Activated CD8-positive, alpha-beta T cell treated with anti-CD3 and anti-CD28 coated beads for 36 hours (primary cell): ENCODE results near the gene DNAL1. TPM values are rescaled to one million over a fixed set of nuclear protein-coding genes. Genes with fewer than 3 reads are reported as not detected.

Experiments used
- ATAC-seq: fragments of 200-7000 bp; cut with Tn5 transposase; one replicate; pipeline ENCODE4 v1.10.0; 2021; ENCODE audit warnings: mild to moderate bottlenecking, moderate library complexity
- CTCF ChIA-PET: fragments of 350-600 bp; sonication (Branson Sonifier 250); formaldehyde crosslinking; loops from one replicate; lab custom pipeline; 2021; ENCODE audit warnings: antibody characterized with exemption; lab: Charles Lee
- POLR2A ChIA-PET: fragments of 350-600 bp; sonication (Branson Sonifier 250); formaldehyde crosslinking; loops from one replicate; lab custom pipeline; 2021; ENCODE audit warnings: antibody characterized with exemption; lab: Charles Lee
- DNase-seq: peaks from one replicate; pipeline ENCODE4 v3.0.0-alpha.2; 2020
- H3K27ac Mint-ChIP-seq: one replicate; pipeline ENCODE4 v1.8.0; 2021; ENCODE audit warnings: mild to moderate bottlenecking, mixed read lengths
- H3K27me3 Mint-ChIP-seq: one replicate; pipeline ENCODE4 v1.8.0; 2021; ENCODE audit warnings: mixed read lengths
- H3K36me3 Mint-ChIP-seq: one replicate; pipeline ENCODE4 v1.8.0; 2021; ENCODE audit warnings: low read depth, mixed read lengths
- H3K4me1 Mint-ChIP-seq: one replicate; pipeline ENCODE4 v1.8.0; 2021; ENCODE audit warnings: low read depth, mixed read lengths
- H3K4me3 Mint-ChIP-seq: one replicate; pipeline ENCODE4 v1.8.0; 2021; ENCODE audit warnings: mild to moderate bottlenecking, moderate library complexity, mixed read lengths
- H3K9me3 Mint-ChIP-seq: one replicate; pipeline ENCODE4 v1.8.0; 2021; ENCODE audit warnings: mixed read lengths
- CTCF ChIP-seq: fragments of 200-600 bp; IDR thresholded peaks from one replicate; pipeline ENCODE4 v1.8.0; 2022; ENCODE audit warnings: antibody characterized with exemption, mild to moderate bottlenecking
- intact Hi-C: fragments of 100-400 bp; cut with micrococcal nuclease; formaldehyde crosslinking; loops from one replicate; pipeline ENCODE4 v1.10.0; 2022
- total RNA-seq, 2 experiments: library from RNA; stranded (reverse); gene quantifications; one replicate each; pipeline ENCODE4 v1.2.3, GENCODE V29; 2021

Gene DNAL1
- total RNA-seq, 2 experiments from 2014 or later: 4.8 to 5.9 TPM

- no peak overlapping the region for H3K27ac Mint-ChIP-seq
- no peak for TF ChIP-seq CTCF
- no peaks in the 10 kb centered on the region for H3K4me1 Mint-ChIP-seq
- POLR2A ChIA-PET: no interaction called here
- ATAC-seq: no peak
- H3K36me3 Mint-ChIP-seq: no peaks in the 10 kb centered on the region
- CTCF ChIA-PET: interaction anchor here (2.0 to 2.2 kb wide), 2 partner anchors 14 to 117 kb away, joined by 7 read pairs; no protein-coding TSS in a partner anchor
- DNase-seq: no peak
- no peak overlapping the region for H3K4me3 Mint-ChIP-seq
- no peaks in the 10 kb centered on the region for H3K9me3 Mint-ChIP-seq
- intact Hi-C loops: no loop called here
- peaks cover 2% of the 10 kb centered on the region for H3K27me3 Mint-ChIP-seq
Observed at GRCh38 chr14:73625706-73626105, 19.1 kb upstream of the DNAL1 start.

DNA sequence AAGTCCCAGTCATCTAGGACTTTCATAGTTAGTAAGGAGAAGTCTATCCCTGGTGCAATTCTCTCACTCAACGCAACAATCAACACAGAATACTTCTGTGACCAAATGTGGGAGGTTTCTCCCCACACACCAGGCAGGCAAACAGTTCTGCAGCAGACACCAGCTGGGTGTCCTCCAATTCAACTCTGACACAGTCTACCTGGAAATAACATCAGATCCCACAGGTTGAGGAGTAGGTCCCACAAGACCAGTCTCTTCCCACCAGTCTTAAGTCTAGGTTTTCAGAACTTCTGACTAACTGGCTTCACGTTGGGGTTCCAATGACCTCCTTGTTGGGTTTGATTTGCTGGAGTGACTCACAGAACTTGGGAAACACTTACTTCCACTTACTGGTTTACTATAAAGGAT lies 17.6 kb upstream of the DNAL1 start:
- no peaks in the 10 kb centered on the region for H3K4me1 Mint-ChIP-seq
- H3K27ac Mint-ChIP-seq: no peak overlapping the region
- no peak overlapping the region for H3K4me3 Mint-ChIP-seq
- intact Hi-C loops: no loop called here
- H3K36me3 Mint-ChIP-seq: no peaks in the 10 kb centered on the region
- TF ChIP-seq CTCF: no peak
- H3K27me3 Mint-ChIP-seq: peaks cover 2% of the 10 kb centered on the region
- no peak for DNase-seq
- ChIA-PET POLR2A (no interaction called here), CTCF (interaction anchor here (2.0 to 2.2 kb wide), 2 partner anchors 13 to 118 kb away, joined by 7 read pairs; no protein-coding TSS in a partner anchor)
- no peaks in the 10 kb centered on the region for H3K9me3 Mint-ChIP-seq
- ATAC-seq: no peak

DNA sequence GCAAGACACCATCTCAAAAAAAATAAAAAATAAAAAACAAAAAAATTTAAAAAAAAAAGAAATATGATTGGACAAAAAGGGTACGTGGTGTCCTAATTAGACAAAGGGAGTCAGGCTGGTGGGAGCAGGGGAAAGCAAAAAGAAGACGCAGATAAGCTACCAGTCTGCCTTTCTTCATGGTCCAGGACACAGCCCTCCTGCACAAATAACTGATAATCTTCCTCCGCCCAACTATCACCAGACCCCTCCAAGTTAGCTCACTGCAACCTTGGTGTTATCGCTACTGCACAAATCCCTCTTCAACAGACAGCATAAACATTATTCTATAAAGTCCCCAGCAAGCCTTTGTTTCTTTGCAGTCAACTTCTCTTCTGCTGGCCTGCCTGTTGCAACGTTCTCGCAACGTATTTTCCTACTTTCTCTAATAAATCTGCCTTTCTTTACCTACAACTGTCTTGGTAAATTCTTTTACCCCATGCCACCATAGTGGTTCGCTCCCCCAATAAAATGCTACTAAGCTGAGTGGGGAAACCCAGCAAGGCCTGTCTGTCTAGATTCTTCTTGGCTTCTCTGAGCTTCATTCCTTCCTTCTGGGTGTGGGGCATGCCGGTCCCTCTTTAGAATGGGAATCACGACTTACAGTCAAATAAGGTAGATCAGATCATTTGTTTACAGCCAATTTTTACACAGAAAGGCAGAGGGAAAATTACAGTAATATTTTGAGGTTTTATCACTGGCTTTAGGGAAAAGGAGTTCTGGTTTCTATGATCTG lies 14.6 kb upstream of the DNAL1 start:
- ATAC-seq (no peak), DNase-seq (no peak)
- TF ChIP-seq CTCF: no peak
- Mint-ChIP-seq H3K9me3 (no peaks in the 10 kb centered on the region), H3K4me3 (no peak overlapping the region), H3K36me3 (no peaks in the 10 kb centered on the region), H3K27ac (no peak overlapping the region), H3K4me1 (peaks cover 4% of the 10 kb centered on the region), H3K27me3 (peaks cover 5% of the 10 kb centered on the region)
- ChIA-PET CTCF (interaction anchor here (0.7 kb wide), 1 partner anchor 122 kb away, joined by 3 read pairs; no protein-coding TSS in a partner anchor), POLR2A (interaction anchor here (1.4 kb wide), 1 partner anchor 17 kb away, joined by 5 read pairs; no protein-coding TSS in a partner anchor)
- intact Hi-C loops: no loop called here

DNA sequence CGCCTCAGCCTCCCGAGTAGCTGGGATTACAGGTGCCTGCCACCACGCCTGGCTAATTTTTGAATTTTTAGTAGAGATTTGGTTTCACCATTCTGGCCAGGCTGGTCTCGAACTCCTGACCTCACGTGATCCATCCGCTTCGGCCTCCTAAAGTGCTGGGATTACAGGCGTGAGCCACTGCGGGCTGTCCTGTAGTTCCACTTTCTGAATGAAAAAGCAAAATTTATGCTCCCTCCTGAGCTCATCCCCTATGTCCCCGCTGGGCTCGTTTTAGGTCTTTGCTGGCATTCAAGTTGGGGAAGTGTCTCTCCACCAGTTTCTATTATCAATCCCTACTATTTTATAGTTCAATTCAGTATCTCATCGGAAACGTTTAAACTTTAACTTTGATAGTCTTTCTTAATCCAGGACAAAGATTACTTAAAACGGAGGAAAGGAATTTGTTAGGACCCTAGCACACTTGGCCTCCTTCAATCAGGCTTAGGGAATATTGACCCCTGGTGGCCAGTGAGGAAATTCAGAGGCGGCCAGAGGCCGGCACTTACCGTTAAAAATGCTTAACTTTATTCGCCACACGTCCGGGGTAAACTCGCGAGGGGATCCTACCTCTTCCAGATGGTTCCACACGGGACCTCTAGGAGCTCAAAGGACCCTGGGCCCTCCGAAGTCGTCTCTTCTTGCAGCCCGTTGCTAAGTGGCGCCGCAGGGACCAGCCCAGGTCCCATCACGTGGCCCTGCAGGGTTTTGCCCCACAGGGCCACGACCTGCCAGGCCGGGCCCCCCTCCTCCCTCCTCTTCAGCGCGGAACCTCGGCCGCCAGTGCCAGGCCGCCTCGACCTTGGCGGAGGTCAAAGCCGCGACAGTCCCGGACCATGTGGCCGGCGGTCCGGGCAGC lies 11.4 kb upstream of the DNAL1 start:
- Mint-ChIP-seq H3K4me1 (peaks cover 4% of the 10 kb centered on the region), H3K9me3 (no peaks in the 10 kb centered on the region), H3K4me3 (peak overlapping the region; percentile 62), H3K36me3 (no peaks in the 10 kb centered on the region), H3K27me3 (peaks cover 5% of the 10 kb centered on the region), H3K27ac (peak overlapping the region; percentile 34)
- ChIA-PET POLR2A (interaction anchor here (0.6 to 1.4 kb wide), 2 partner anchors 12 to 257 kb away, joined by 4 to 5 read pairs; no protein-coding TSS in a partner anchor), CTCF (interaction anchor here (0.8 to 2.8 kb wide), 28 partner anchors 9 to 685 kb away, joined by 3 to 33 read pairs (median 4); partner anchors contain the start of genes ACOT6, DNAL1 and RIOX1)
- peak; percentile 93 for TF ChIP-seq CTCF
- ATAC-seq (peak; percentile 88), DNase-seq (peak; percentile 74)
- intact Hi-C loops: loop anchor here (2.0 kb wide), 1 partner anchor 127 kb away; no protein-coding TSS in a partner anchor
